ENCODE results near the gene SAPCD1. TPM values are rescaled to one million over a fixed set of nuclear protein-coding genes. Genes with fewer than 3 reads are reported as not detected.

The SAPCD1 gene
- total RNA-seq, 1 donor from 2014 or later: 2.4 TPM

GRCh38 chr6:31752739-31753319 is 9.6 kb upstream of the SAPCD1 start:
- no peak for DNase-seq

DNA sequence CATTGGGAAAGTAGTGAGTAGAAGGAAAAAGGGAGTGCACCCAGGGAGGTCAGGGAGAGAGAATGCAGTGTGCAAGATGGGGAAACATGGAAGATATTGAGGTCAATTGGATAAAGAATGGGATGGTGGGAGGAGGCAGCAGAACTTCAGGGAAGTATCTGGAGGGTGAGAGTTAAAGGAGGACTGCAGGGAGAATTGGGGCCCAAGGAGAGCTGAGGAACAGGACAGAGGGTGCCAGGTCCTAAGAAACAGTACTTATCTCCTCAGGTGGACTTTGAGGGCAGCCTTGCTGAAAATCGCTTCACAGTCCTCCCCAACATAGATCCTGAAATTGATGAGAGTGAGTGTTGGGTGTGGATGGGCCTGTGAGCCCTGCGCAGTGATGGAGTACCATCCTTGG is 4.2 kb upstream of the SAPCD1 start:
- DNase-seq: no peak

DNA sequence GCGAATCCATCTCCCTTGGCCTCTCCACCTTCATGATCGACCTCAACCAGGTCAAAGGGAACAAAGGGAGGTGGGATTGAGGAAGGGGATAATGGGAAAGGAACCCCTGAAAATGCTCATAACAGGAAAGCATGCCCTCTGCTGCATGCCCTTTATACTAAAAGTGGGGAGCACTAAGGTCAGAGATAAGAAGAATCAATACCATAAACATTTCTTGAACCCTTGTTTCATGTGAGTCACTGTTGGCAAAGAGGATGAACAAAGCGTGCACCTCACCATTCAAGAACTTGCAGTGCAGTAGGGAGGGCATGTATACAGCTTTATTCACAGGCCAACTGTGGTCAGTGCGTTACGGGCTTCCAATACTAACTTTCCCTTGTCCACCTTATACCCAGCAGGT is 1.7 kb upstream of the SAPCD1 start:
- DNase-seq: no peak

GRCh38 chr6:31761343-31761742 is 1.1 kb upstream of the SAPCD1 start:
- DNase-seq: no peak

GRCh38 chr6:31762878-31763618 is 592 bp downstream of the SAPCD1 start:
- DNase-seq: no peak

DNA sequence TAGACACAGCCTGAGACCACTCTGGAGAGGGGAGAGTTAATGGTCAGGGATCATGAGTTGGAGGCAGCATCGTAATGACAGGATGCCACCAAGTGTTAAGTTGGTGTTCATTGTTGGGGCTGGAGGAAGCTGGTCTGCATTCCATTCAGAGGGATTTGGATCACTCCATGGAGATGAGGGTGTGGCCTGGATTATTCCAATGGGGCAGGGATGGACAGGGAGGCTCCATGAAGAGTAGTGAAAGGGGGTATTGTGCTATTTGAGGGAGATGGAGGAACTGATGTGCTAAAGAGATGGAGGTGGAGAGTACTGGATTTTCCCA is 1.1 kb downstream of the SAPCD1 start:
- DNase-seq: peak; percentile 86

DNA sequence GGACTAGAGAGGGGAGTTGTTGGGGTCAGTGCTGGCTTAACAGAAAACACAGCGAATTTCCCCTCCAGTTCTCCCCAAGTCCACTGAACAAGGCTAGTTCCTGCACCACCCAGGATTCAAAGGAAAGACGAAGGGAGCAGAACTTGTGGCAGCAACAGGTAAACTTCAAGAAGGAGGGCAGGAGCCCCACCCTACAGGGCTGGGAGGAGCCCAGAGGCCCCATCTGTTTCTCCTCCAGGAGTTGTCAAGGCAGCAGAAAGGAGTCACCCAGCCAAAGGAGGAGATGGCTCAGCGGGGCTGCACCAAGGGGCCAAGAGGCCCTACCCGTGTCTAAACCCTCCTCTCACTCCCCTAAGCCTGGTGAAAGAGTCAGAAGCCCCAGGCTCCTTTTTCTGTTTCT is 1.7 kb downstream of the SAPCD1 start:
- DNase-seq: no peak

- no peak for DNase-seq
Measured at GRCh38 chr6:31765559-31765909, 3.1 kb downstream of the SAPCD1 start.

DNA sequence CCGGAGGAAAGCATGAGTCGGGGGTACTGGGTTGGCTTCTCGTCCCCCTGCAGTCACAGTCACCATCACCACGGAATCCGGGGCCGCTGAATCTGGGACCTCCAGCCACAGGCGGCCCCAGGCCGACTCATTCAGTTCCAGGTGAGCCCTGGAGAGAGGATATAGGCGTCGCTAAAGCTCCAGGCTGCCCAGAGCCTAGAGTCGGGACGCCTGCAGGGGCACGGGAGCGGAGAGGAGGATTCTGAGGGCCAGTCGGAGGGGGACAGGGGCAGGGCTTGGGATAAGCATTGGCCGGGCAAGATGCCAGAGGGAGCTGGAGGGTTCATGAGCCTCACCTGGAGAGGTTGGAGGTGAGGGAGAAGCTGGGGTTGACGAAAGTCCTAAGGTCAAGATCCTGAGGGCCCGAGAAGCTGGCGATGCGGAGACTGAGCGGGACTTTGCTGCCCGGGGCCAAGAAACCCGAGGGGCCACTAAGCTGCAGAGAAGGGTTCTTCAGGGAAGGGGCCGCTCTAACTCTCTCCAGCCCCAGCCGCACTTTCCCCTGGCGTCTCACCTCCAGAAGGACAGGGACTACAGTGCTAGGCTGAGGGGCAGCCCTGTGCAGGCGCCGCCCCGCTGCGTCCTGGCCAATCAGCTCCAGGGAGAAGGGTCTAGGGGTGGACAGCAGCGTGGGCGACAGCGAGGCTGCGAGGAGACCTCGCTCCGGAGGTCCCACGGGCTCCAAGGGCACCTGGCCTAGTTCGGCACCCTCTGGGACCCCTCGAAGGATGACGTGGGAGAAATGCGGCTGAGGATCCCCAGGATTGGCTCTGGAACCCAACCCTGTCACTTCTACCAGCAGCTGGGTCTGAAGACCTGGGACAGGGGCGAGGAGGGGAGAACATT is 3.7 kb downstream of the SAPCD1 start:
- DNase-seq: peak; percentile 54

- no peak for DNase-seq
Measured at GRCh38 chr6:31767096-31767645, 4.7 kb downstream of the SAPCD1 start.

DNA sequence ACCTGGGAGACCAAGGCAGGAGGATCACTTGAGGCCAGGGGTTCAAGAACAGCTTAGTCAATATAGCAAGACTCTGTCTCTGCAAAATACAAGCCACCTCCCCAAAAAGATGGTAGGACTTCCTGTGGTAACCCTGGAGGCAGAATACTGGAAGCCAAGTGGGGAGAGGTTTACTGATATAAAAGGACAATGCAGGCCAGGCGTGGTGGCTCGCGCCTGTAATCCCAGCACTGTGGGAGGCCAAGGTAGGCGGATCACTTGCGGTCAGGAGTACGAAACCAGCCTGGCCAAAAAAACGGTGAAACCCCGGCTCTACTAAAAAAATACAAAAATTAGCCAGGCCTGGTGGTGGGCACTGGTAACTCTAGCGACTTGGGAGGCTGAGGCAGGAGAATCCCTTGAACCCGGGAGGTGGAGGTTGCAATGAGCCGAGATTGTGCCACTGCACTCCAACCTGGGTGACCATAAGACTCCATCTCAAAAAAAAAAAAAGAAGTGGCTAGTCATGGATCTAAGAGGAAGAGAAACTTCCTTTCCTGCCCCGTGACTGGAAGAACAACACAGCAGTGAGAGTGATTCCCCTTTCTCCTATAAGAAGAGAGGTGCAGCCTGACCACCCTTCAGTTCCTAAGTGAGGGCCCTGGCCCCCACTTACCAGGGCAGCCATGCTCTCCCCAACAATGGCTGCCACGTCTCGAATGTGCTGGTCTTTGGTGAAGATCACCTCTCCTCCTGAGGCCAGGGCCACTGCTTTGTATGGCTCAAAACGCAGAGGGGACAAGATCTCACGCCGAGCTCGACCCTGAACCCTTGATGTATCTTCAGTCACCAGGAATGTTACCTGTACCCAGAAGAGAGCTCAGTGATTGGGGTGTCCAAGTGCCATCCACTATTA is 6.2 kb downstream of the SAPCD1 start:
- DNase-seq: peak; percentile 41

- peak; percentile 84 for DNase-seq
Measured at GRCh38 chr6:31769684-31770371, 7.4 kb downstream of the SAPCD1 start.

GRCh38 chr6:31770860-31771259 is 8.4 kb downstream of the SAPCD1 start:
- DNase-seq: no peak

- no peak for DNase-seq
Measured at GRCh38 chr6:31771992-31772358, 9.5 kb downstream of the SAPCD1 start.

DNA sequence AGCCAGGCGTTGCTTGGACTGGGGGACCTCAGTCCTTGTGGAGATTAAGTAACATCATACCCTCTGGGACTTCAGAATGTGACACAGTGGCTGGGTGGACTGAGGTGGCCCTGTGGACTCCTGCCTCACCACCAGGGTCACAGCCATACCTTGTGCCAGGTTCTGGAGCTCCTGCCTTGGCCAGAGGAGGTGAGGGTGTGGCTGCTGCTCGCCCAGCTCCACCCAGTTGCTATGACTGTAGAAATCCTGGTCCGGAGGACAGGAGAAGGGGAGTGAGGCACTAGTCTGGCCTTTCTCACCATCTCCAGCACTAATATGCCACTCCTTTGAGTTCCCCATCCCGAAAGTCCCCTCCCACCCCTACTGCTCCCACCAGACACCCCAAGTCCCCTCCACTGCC is 12.7 kb downstream of the SAPCD1 start:
- no peak for DNase-seq

DNA sequence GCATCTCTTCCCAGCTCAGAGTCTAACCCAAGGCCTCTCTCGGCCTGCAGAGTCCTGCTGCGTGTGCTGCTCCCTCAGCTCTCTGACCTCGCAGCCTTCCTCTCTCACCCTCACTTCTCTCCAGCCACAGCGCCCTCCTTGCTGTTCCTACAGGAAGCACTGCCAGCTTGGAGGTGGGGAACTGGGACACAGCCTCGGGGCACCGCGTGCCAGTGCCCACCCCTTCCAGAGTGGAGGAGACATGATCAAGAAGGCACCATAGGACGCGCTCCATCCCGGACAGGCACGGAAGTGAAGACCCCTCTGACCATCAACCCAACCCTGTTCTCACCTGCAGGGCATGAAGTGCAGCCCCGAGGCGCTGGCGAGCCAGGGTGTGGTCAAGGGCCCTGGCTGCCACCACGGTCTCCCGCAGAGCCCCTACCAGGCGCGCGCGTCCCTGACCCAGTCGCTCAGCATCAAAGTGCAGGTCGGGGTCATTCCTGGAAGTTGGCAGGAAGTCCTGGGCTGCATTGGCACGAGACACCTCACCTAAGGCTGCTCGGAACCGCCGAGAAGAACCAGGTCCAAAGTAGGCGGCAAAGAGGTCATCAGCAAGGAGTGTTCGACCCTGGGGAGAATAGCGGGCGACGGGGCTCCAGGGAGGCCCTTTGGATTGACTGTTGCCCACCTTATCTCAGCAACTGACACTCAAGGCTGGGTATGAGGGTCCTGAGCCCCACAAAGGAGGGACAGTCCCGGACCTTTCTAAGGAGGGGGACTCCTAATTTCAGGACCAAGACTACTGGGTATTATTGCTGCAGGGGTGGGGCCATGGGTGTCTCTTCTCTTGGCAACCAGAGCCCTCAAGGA is 13.4 kb downstream of the SAPCD1 start:
- DNase-seq: no peak

DNA sequence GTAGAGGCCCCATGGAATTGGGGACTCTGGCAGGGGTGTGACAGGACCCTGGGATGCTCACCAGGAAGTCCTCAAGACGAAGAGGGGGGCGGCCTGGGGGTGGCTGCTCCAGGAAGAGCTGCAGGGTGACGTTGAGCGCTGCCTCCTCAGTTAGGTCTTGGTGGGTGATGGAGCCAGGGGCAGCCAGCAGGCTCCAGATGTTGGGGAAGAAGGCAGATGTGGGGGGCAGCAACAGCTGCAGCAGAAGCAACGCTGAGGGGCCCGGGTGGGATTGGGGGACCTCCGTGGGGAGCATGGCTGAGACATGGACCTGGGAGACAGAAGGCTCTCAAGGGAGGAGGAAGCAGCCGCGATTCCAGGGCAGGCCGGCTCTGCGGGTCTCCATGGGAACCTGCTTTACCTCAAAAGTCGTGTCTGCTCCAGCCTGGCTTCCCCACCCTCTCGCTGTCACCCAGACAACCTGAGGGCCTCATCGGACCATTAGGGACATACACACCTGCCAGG is 14.1 kb downstream of the SAPCD1 start:
- no peak for DNase-seq

GRCh38 chr6:31776989-31777666 is 14.7 kb downstream of the SAPCD1 start, which contains the start of gene VWA7:
VWA7 (minus strand) TSS chr6:31777328; CDS start chr6:31776779, 549 bp downstream.
- DNase-seq: peak; percentile 65

DNA sequence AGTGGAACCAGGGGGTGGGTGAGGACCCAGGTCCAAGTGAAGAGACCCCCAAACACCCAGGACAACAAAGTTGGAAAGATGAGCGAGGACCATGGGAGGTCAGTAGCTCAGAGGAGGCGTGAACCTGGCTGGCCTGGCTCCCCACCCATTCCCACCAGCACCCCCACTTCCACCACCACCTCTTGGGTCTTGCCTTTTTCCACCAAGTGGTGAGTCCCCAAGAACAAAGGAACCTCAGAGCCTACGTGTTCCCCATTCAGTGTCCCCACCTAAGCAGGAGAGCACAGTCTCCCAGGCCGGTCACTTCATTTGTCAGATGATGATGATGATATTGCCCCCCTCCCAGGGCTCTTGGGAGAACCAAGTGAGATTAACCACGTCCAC is 15.2 kb downstream of the SAPCD1 start:
- no peak for DNase-seq

- no peak for DNase-seq
Measured at GRCh38 chr6:31778193-31778592, 15.7 kb downstream of the SAPCD1 start.

Data from dermis blood vessel endothelial cell (primary cell).